GM12891 (cell line): Measurements from ENCODE around the gene RTP1.

Source experiments
- DNase-seq: peaks from one replicate; pipeline ENCODE4 v3.0.0; 2011; ENCODE audit warnings: low spot score; ENCODE audit not compliant: insufficient read length
- FAIRE-seq: peaks from 2 replicates; lab custom pipeline; 2011; peaks lifted over from hg19 to GRCh38; lab: Jason Lieb, UNC
- PAX5 ChIP-seq: IDR thresholded peaks from 2 replicates; pipeline ENCODE4 v1.6.1; 2011; ENCODE audit warnings: low read length, moderate library complexity, mild to moderate bottlenecking; ENCODE audit not compliant: insufficient read depth, severe bottlenecking
- POLR2A ChIP-seq: IDR thresholded peaks from 2 replicates; pipeline ENCODE4 v1.6.1; 2011; ENCODE audit warnings: low read depth, low read length, control low read depth
- POLR2AphosphoS5 ChIP-seq: IDR thresholded peaks from 2 replicates; pipeline ENCODE4 v1.6.1; 2011; ENCODE audit warnings: low read depth, low read length, control low read depth
- POU2F2 ChIP-seq: IDR thresholded peaks from 2 replicates; pipeline ENCODE4 v1.6.1; 2011; ENCODE audit warnings: low read depth, mild to moderate bottlenecking, control low read depth, low read length, moderate library complexity
- SPI1 ChIP-seq: IDR thresholded peaks from 2 replicates; pipeline ENCODE4 v1.6.1; 2011; ENCODE audit warnings: low read depth, low read length, control low read depth
- TAF1 ChIP-seq: IDR thresholded peaks from 2 replicates; pipeline ENCODE4 v1.6.1; 2011; ENCODE audit warnings: low read depth, low read length, control low read depth

Gene RTP1

GRCh38 chr3:187181454-187182170 lies 15.7 kb upstream of the RTP1 start:
- no peak for DNase-seq
- TF ChIP-seq POU2F2, result no peak
- no peak for TF ChIP-seq PAX5
- no peak for TF ChIP-seq POLR2A
- no peak for FAIRE-seq

- DNase-seq (no peak), FAIRE-seq (no peak)
- TF ChIP-seq TAF1, result no peak
- TF ChIP-seq SPI1, result peak; percentile 44
Observed at GRCh38 chr3:187183210-187183862, 13.9 kb upstream of the RTP1 start.

DNA sequence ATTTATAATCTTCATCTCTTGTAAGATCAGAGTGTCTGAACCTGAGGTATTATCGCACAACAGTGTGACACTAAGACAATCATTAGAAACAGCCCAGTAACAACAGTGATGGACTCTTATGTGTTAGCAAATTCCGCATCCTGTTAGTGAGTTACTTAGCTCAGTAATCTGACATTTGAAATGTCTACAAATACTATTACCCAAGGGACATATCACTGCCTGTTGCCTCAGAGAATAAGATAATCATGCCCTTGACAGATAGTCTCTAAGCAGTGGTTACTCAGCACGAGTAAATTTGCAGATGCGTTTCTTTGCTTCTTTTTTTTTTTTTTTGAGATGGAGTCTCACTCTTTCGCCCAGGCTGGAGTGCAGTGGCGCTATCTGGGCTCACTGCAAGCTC lies 13.4 kb upstream of the RTP1 start:
- TF ChIP-seq PAX5 (no peak), POU2F2 (no peak), TAF1 (no peak), SPI1 (no peak), POLR2A (no peak), POLR2AphosphoS5 (no peak)
- DNase-seq (no peak), FAIRE-seq (no peak)

- no peak for TF ChIP-seq SPI1
- no peak for TF ChIP-seq TAF1
- TF ChIP-seq POLR2AphosphoS5, result no peak
- TF ChIP-seq POU2F2, result no peak
- no peak for TF ChIP-seq PAX5
- no peak for TF ChIP-seq POLR2A
- FAIRE-seq (no peak), DNase-seq (no peak)
Observed at GRCh38 chr3:187185759-187186158, 11.5 kb upstream of the RTP1 start.

DNA sequence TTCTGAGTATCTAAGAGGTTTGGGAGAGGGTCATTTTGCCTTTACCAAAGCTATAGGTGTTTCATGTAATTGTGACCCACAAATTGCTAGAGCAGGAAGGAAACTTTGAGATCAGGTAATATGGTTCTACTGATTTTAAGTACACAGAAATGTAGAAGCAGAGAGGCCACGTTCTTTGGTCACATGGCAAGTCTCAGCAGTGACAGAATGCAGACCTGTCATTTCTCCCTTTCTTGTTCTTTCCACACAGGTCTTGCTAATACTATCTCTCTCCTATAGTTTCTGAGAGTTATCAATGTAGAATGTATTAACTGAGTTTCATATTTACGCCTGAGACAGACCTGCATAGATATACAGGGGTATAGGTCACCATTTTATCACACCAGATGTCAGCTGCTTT lies 10.9 kb upstream of the RTP1 start:
- DNase-seq (no peak), FAIRE-seq (no peak)
- no peak for TF ChIP-seq POLR2AphosphoS5
- TF ChIP-seq SPI1, result no peak
- no peak for TF ChIP-seq POU2F2
- TF ChIP-seq TAF1, result no peak
- no peak for TF ChIP-seq PAX5
- TF ChIP-seq POLR2A, result no peak

GRCh38 chr3:187186801-187187421 lies 10.4 kb upstream of the RTP1 start:
- DNase-seq, result no peak
- FAIRE-seq, result no peak
- TF ChIP-seq TAF1 (no peak), POLR2A (no peak), SPI1 (no peak), POU2F2 (no peak), PAX5 (no peak), POLR2AphosphoS5 (no peak)

DNA sequence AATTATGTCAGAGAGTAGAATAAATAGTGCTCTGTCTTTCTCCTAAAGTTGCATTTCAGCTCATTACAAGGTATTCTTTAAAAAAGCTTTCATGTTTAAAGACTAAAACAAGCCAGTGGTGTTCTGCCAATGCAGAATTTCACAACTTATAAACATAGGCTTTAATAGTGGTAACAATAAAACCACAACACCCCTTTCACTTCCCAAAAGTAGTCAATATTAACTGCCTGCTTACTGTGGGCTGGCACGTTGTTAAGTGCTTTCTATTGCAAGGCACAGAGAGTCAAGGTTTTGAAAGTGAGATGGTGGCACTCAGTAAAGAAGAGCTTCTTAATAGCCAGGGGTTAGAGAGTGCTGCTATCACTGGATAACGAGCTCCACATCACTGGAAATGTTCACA lies 8.4 kb upstream of the RTP1 start:
- no peak for FAIRE-seq
- DNase-seq, result no peak
- no peak for TF ChIP-seq PAX5
- 0 out of 2 replicates have a peak, but pooled peaks have one; percentile 18 for TF ChIP-seq SPI1
- TF ChIP-seq POLR2AphosphoS5, result no peak

- no peak for TF ChIP-seq SPI1
- no peak for TF ChIP-seq PAX5
- no peak for TF ChIP-seq POLR2A
- no peak for FAIRE-seq
- no peak for DNase-seq
Observed at GRCh38 chr3:187191271-187191670, 6.0 kb upstream of the RTP1 start.

- no peak for TF ChIP-seq POU2F2
- TF ChIP-seq SPI1, result no peak
- no peak for TF ChIP-seq PAX5
- no peak for TF ChIP-seq TAF1
- no peak for TF ChIP-seq POLR2AphosphoS5
- no peak for TF ChIP-seq POLR2A
- DNase-seq, result no peak
- FAIRE-seq, result no peak
Observed at GRCh38 chr3:187193181-187193580, 4.1 kb upstream of the RTP1 start.
